Uterus (tissue), 4 donors: ENCODE measurements around the gene SHISA6. TPM values are rescaled to one million over a fixed set of nuclear protein-coding genes. Genes with fewer than 3 reads are reported as not detected.

Experiments
- DNase-seq, 2 donors: peaks; one replicate each; pipeline ENCODE4 v3.0.0-alpha.2; 2019 to 2020
- H3K27ac ChIP-seq, 2 donors: fragments of 200-600 bp; sonication (generic); 1 replicate in 1 of 2; 2 replicates in 1 of 2; pipeline ENCODE4 v1.5.1; 2016 to 2018
- H3K27me3 ChIP-seq, 2 donors: fragments of 200-600 bp; sonication (generic); one replicate each; pipeline ENCODE4 v1.5.1; 2018 to 2019; ENCODE audit warnings: control low read depth in 1 of 2
- H3K36me3 ChIP-seq, 2 donors: fragments of 200-600 bp; sonication (generic); one replicate each; pipeline ENCODE4 v1.5.1; 2019; ENCODE audit warnings: control low read depth in 1 of 2
- H3K4me1 ChIP-seq, 2 donors: fragments of 200-600 bp; sonication (generic); one replicate each; pipeline ENCODE4 v1.5.1; 2018 to 2019; ENCODE audit warnings: control low read depth in 1 of 2
- H3K4me3 ChIP-seq, 2 donors: fragments of 200-600 bp; sonication (generic); 1 replicate in 1 of 2; 2 replicates in 1 of 2; pipeline ENCODE4 v1.5.1; 2018 to 2019; ENCODE audit warnings: mild to moderate bottlenecking in 1 of 2
- H3K9me3 ChIP-seq, 2 donors: fragments of 200-600 bp; sonication (generic); one replicate each; pipeline ENCODE4 v1.5.1; 2019; ENCODE audit warnings: control low read depth in 1 of 2
- CTCF ChIP-seq, 4 experiments: fragments of 200-600 bp in 2 of 4; fragments of 450-650 bp in 2 of 4; sonication (generic) in 2 of 4; IDR thresholded peaks; one replicate each; pipeline ENCODE4 v1.5.1; 2016 to 2019; ENCODE audit warnings: antibody characterized with exemption in 4 of 4, mild to moderate bottlenecking in 2 of 4, moderate library complexity in 1 of 4
- POLR2A ChIP-seq, 2 donors: fragments of 450-650 bp; IDR thresholded peaks; one replicate each; pipeline ENCODE4 v1.6.1; 2016; ENCODE audit warnings: antibody characterized with exemption in 2 of 2, mild to moderate bottlenecking in 1 of 2, moderate library complexity in 1 of 2
- intact Hi-C: fragments of 100-400 bp; cut with DNase I; formaldehyde crosslinking; loops from one replicate; pipeline ENCODE4 v1.15.1; 2023; ENCODE audit warnings: low total_unique reads
- total RNA-seq, 4 donors: library from RNA; depleted of rRNA in 3 of 4; stranded (reverse); fragments of >200 nt in 3 of 4; gene quantifications; one replicate each; pipeline versions ENCODE4 v1.1.0 to v1.2.4, GENCODE V29; 2014 to 2023
- donor health status: DM: yes; HTN: yes; CAD: no.

SHISA6 gene
- total RNA-seq, 4 donors from 2014 or later: 0.18 to 3.7 (median 2.0) TPM; not detected in 1

GRCh38 chr17:11245187-11245586, 4.2 kb downstream of the SHISA6 start:
- Histone ChIP-seq H3K4me1 (no peaks in the 10 kb centered on the region), H3K4me3 (no peak overlapping the region), H3K27ac (no peak overlapping the region), H3K36me3 (no peaks in the 10 kb centered on the region), H3K9me3 (no peaks in the 10 kb centered on the region), H3K27me3 (no peaks in the 10 kb centered on the region)
- TF ChIP-seq POLR2A (IDR thresholded peaks at IDR 0.05) (no peak), CTCF (IDR thresholded peaks at IDR 0.05) (no peak)
- DNase-seq: no peak
- intact Hi-C loops: no loop called here

GRCh38 chr17:11245791-11246190, 4.8 kb downstream of the SHISA6 start:
- no peaks in the 10 kb centered on the region for H3K36me3 ChIP-seq
- no peak overlapping the region for H3K27ac ChIP-seq
- H3K9me3 ChIP-seq: no peaks in the 10 kb centered on the region
- H3K4me3 ChIP-seq: no peak overlapping the region
- no peak for DNase-seq
- TF ChIP-seq CTCF (IDR thresholded peaks at IDR 0.05) (no peak), POLR2A (IDR thresholded peaks at IDR 0.05) (no peak)
- H3K27me3 ChIP-seq: no peaks in the 10 kb centered on the region
- H3K4me1 ChIP-seq: no peaks in the 10 kb centered on the region
- intact Hi-C loops: no loop called here

GRCh38 chr17:11250161-11250560, 9.1 kb downstream of the SHISA6 start:
- DNase-seq: no peak
- H3K27me3 ChIP-seq: no peaks in the 10 kb centered on the region
- intact Hi-C loops: no loop called here
- H3K36me3 ChIP-seq: no peaks in the 10 kb centered on the region
- no peaks in the 10 kb centered on the region for H3K4me1 ChIP-seq
- H3K27ac ChIP-seq: no peak overlapping the region
- no peak overlapping the region for H3K4me3 ChIP-seq
- TF ChIP-seq CTCF (IDR thresholded peaks at IDR 0.05): no peak
- TF ChIP-seq POLR2A (IDR thresholded peaks at IDR 0.05): no peak
- H3K9me3 ChIP-seq: no peaks in the 10 kb centered on the region

GRCh38 chr17:11251561-11252107, 10.6 kb downstream of the SHISA6 start:
- TF ChIP-seq POLR2A (IDR thresholded peaks at IDR 0.05): no peak
- no peak for TF ChIP-seq CTCF (IDR thresholded peaks at IDR 0.05)
- no peaks in the 10 kb centered on the region for H3K27me3 ChIP-seq
- H3K4me3 ChIP-seq: no peak overlapping the region
- intact Hi-C loops: no loop called here
- H3K4me1 ChIP-seq: no peaks in the 10 kb centered on the region
- no peak overlapping the region for H3K27ac ChIP-seq
- DNase-seq: no peak
- no peaks in the 10 kb centered on the region for H3K9me3 ChIP-seq
- no peaks in the 10 kb centered on the region for H3K36me3 ChIP-seq

- intact Hi-C loops: no loop called here
- H3K27ac ChIP-seq: no peak overlapping the region
- H3K4me1 ChIP-seq: no peaks in the 10 kb centered on the region
- no peaks in the 10 kb centered on the region for H3K9me3 ChIP-seq
- H3K4me3 ChIP-seq: no peak overlapping the region
- no peaks in the 10 kb centered on the region for H3K27me3 ChIP-seq
- no peaks in the 10 kb centered on the region for H3K36me3 ChIP-seq
- DNase-seq: no peak
- TF ChIP-seq POLR2A (IDR thresholded peaks at IDR 0.05) (no peak), CTCF (IDR thresholded peaks at IDR 0.05) (no peak)
Measured at GRCh38 chr17:11252146-11252545, 11.1 kb downstream of the SHISA6 start.
